GM12878 (cell line): ENCODE measurements around the gene DMRT1. TPM values are rescaled to one million over a fixed set of nuclear protein-coding genes. Genes with fewer than 3 reads are reported as not detected.

ENCODE experiments used
- ATAC-seq: fragments of 200-7000 bp; cut with Tn5 transposase; 3 replicates; pipeline ENCODE4 v1.9.1; 2020; ENCODE audit warnings: mild to moderate bottlenecking, moderate library complexity
- BruUV-seq: library from RNA; stranded (reverse); fragments of 400-500 nt; replicated peaks from 2 replicates; lab custom pipeline; 2021; lab: Mats Ljungman, UMichigan
- CTCF ChIA-PET: fragments of 300-600 bp; sonication (Branson Sonifier 250); formaldehyde crosslinking; extraction: SDS; loops from one replicate; lab custom pipeline; 2021; ENCODE audit warnings: inconsistent platforms; lab: Yijun Ruan, JAX
- POLR2A ChIA-PET: fragments of 350-600 bp; formaldehyde crosslinking; extraction: SDS; loops from one replicate; lab custom pipeline; 2021; ENCODE audit warnings: inconsistent platforms; lab: Charles Lee
- RAD21 ChIA-PET: fragments of 300-600 bp; sonication (Branson Sonifier 250); formaldehyde crosslinking; loops from one replicate; lab custom pipeline; 2023; ENCODE audit warnings: antibody characterized with exemption; ENCODE audit not compliant: unreplicated experiment; lab: Charles Lee
- SMC1A ChIA-PET: fragments of 300-600 bp; sonication (Branson Sonifier 250); formaldehyde crosslinking; loops from one replicate; lab custom pipeline; 2023; ENCODE audit not compliant: unreplicated experiment, uncharacterized antibody; lab: Charles Lee
- DNase-seq: peaks from one replicate; pipeline ENCODE4 v3.0.0-alpha.2; 2011; ENCODE audit warnings: low read depth, low spot score
- FAIRE-seq: peaks from 3 replicates; lab custom pipeline; 2011; peaks lifted over from hg19 to GRCh38; lab: Jason Lieb, UNC
- H2AFZ ChIP-seq: 2 replicates; pipeline ENCODE4 v1.6.0; 2011; ENCODE audit warnings: low read depth, low read length, control low read depth; ENCODE audit not compliant: control insufficient read depth
- H3K27ac ChIP-seq: 2 replicates; pipeline ENCODE4 v1.5.1; 2011; ENCODE audit warnings: control low read depth; ENCODE audit not compliant: control insufficient read depth, insufficient read depth
- H3K27me3 ChIP-seq, 2 experiments: replicated peaks in 1 of 2; 2 replicates each; pipeline versions ENCODE4 v1.6.0 to v1.6.1; 2011; ENCODE audit warnings: low read length in 1 of 2; ENCODE audit not compliant: control insufficient read depth in 2 of 2, insufficient read depth in 2 of 2
- H3K36me3 ChIP-seq, 2 experiments: 2 replicates each; pipeline ENCODE4 v1.5.1; 2011; ENCODE audit warnings: low read length in 1 of 2; ENCODE audit not compliant: control insufficient read depth in 2 of 2, insufficient read depth in 2 of 2
- H3K4me1 ChIP-seq: 2 replicates; pipeline ENCODE4 v1.6.1; 2011; ENCODE audit warnings: mild to moderate bottlenecking, low read length, moderate library complexity, mixed read lengths; ENCODE audit not compliant: control insufficient read depth, insufficient read depth
- H3K4me2 ChIP-seq: 2 replicates; pipeline ENCODE4 v1.6.0; 2011; ENCODE audit warnings: control low read depth; ENCODE audit not compliant: control insufficient read depth, insufficient read depth
- H3K4me3 ChIP-seq: fragments of 200-600 bp; sonication (generic); 2 replicates; pipeline ENCODE4 v1.5.1; 2016
- H3K79me2 ChIP-seq: 2 replicates; pipeline ENCODE4 v1.6.0; 2011; ENCODE audit warnings: low read length; ENCODE audit not compliant: control insufficient read depth, insufficient read depth
- H3K9ac ChIP-seq: 2 replicates; pipeline ENCODE4 v1.8.0; 2011; ENCODE audit warnings: low read length, control low read depth, mixed read lengths; ENCODE audit not compliant: control insufficient read depth, insufficient read depth
- H3K9me3 ChIP-seq: replicated peaks from 3 replicates; pipeline ENCODE4 v1.5.1; 2011; ENCODE audit warnings: mild to moderate bottlenecking, low read length; ENCODE audit not compliant: control insufficient read depth, insufficient read depth
- H4K20me1 ChIP-seq: 2 replicates; pipeline ENCODE4 v1.6.0; 2011; ENCODE audit not compliant: control insufficient read depth, insufficient read depth
- RAD21 ChIP-seq: IDR thresholded peaks from 2 replicates; pipeline ENCODE4 v1.6.1; 2011; ENCODE audit warnings: mild to moderate bottlenecking, low read depth, low read length, moderate library complexity; ENCODE audit not compliant: insufficient read depth
- REST ChIP-seq: IDR thresholded peaks from 2 replicates; pipeline ENCODE4 v1.6.1; 2012; ENCODE audit warnings: mild to moderate bottlenecking, low read depth, low read length
- SMC3 ChIP-seq: IDR thresholded peaks from 2 replicates; pipeline ENCODE4 v1.6.1; 2011; ENCODE audit warnings: low read length, improper control_type of control experiment, borderline replicate concordance
- ZNF207 ChIP-seq: fragments of 450-650 bp; IDR thresholded peaks from 2 replicates; pipeline ENCODE4 v1.6.1; 2014; ENCODE audit warnings: antibody characterized with exemption, mild to moderate bottlenecking, borderline replicate concordance
- WGBS: methylation state at CpG from one replicate; pipeline ENCODE4 v1.1.6; 2016; ENCODE audit warnings: low lambda C conversion rate; ENCODE audit not compliant: insufficient replicate concordance, insufficient coverage; ENCODE audit errors: missing lambda C conversion rate; 5-methylcytosine and 5-hydroxymethylcytosine counted together
- in situ Hi-C: fragments of 300-500 bp; cut with MboI; formaldehyde crosslinking; loops from 9 replicates; pipeline ENCODE4 v1.14.3; 2018; ENCODE audit warnings: mixed read lengths
- intact Hi-C: fragments of 100-400 bp; cut with micrococcal nuclease; formaldehyde crosslinking; loops from one replicate; pipeline ENCODE4 v1.14.2; 2022; ENCODE audit not compliant: unreplicated experiment
- polyA plus RNA-seq, 11 experiments: library from polyadenylated mRNA; depleted of rRNA in 4 of 11; unstranded in 6 of 11; stranded (reverse) in 5 of 11; fragments of >200 nt; fragmentation: Nextera tagmentation in 4 of 11; fragmentation: Illumina TruSeq in 1 of 11; extraction: Ambion mirVana in 4 of 11; extraction: Trizol in 1 of 11; gene quantifications; 1 replicate in 1 of 11; 2 replicates in 10 of 11; pipeline versions ENCODE4 v1.2.1 to v1.2.3, GENCODE V29; 2011 to 2016; ENCODE audit warnings: inconsistent platforms in 2 of 11, missing spikeins in 2 of 11, low read depth in 1 of 11
- total RNA-seq, 4 experiments: library from RNA; depleted of rRNA in 3 of 4; stranded (reverse); fragments of >200 nt in 3 of 4; fragmentation: Illumina TruSeq in 1 of 4; extraction: Trizol in 1 of 4; gene quantifications; 2 replicates each; pipeline versions ENCODE4 v1.2.1 to v1.2.3, GENCODE V29; 2013 to 2021
- TF ChIP-seq, protein P1 (sequence below), 3 experiments: IDR thresholded peaks in 2 of 3; conservative IDR thresholded peaks in 1 of 3; 2 replicates each; pipeline ENCODE4 v1.5.1; 2011; ENCODE audit warnings: low read depth in 3 of 3, low read length in 3 of 3, mild to moderate bottlenecking in 3 of 3, control low read depth in 2 of 3, moderate library complexity in 2 of 3, inconsistent platforms in 1 of 3, mixed read lengths in 1 of 3; ENCODE audit not compliant: control insufficient read depth in 2 of 3, insufficient read depth in 1 of 3; ENCODE audit errors: extremely low read depth in 1 of 3

DMRT1 gene
- total and polyA plus RNA-seq, 10 of the 15 experiments (the other 5 are each of a cell fraction or from before 2014, with no cell fraction given), result 0.06 to 1.9 (median 0.24) TPM

DNA sequence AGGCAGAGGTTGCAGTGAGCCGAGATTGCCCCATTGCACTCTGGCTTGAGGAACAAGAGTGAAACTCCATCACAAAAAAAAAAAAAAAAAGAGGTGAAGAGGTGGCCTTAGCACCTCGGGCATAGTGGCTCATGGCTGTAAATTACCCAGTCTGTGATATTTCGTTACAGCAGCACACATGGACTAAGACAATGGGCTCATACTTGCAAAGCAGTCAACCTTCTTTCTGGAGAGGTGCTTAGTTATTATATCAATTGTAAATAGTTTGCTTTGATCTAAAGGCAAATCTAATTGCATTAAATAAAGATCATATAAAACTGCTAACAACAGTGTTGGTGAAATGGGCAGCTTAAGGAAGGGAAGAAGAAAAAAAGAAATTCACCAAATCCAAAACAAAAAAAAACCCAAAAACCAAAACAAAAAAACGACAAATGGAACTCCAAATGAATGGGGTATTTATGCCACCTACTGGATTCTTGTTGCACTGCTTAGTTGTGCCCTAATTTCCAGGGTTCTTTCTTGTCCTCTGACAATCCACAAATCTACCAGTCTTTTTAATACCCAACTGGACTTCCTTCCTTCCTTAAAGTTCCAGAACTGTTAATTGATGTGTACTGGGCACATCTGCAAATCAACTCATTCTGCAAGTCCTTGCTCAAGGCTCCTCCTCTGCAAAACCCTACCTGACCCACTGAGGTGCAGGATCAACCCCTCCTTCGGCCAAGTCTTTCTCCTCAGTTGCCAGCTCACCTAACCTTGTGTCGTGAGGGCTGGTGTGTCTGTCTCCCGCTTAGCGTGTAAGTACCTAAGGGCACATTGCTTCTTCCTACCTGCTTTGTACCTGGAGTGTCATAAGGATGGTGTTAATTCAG is 35.0 kb upstream of the DMRT1 start:
- ChIA-PET RAD21 (interaction anchor here (0.7 kb wide), 1 partner anchor 34 kb away, joined by 3 read pairs; no protein-coding TSS in a partner anchor), SMC1A (no interaction called here)
- intact Hi-C loops, result loop anchor here (1.0 to 10.0 kb wide), 3 partner anchors 86 to 198 kb away; no protein-coding TSS in a partner anchor

More for the DNA sequence above, 35.0 kb upstream of the DMRT1 start:
- DNase-seq, result peak; percentile 4
- Histone ChIP-seq H3K4me1 (no peaks in the 10 kb centered on the region), H3K9ac (no peak overlapping the region), H3K36me3 (no peaks in the 10 kb centered on the region), H3K27me3 (peaks cover 0 to 2% of the 10 kb centered on the region in 2 experiments; a peak in 2 of 4 replicates), H3K4me2 (no peak overlapping the region), H3K9me3 (no peaks in the 10 kb centered on the region), H3K79me2 (no peaks in the 10 kb centered on the region), H4K20me1 (no peaks in the 10 kb centered on the region), H3K4me3 (no peak overlapping the region), H2AFZ (no peak overlapping the region), H3K27ac (no peak overlapping the region)
- in situ Hi-C loops, result no loop called here
- peak; percentile 83 for ATAC-seq
- ChIA-PET POLR2A (no interaction called here), CTCF (interaction anchor here (0.5 to 1.7 kb wide), 11 partner anchors 55 to 711 kb away, joined by 3 to 13 read pairs (median 3); no protein-coding TSS in a partner anchor)
- 6% methylated on average over 7 of the region's 8 CpGs for WGBS
- TF ChIP-seq, protein P1, sequence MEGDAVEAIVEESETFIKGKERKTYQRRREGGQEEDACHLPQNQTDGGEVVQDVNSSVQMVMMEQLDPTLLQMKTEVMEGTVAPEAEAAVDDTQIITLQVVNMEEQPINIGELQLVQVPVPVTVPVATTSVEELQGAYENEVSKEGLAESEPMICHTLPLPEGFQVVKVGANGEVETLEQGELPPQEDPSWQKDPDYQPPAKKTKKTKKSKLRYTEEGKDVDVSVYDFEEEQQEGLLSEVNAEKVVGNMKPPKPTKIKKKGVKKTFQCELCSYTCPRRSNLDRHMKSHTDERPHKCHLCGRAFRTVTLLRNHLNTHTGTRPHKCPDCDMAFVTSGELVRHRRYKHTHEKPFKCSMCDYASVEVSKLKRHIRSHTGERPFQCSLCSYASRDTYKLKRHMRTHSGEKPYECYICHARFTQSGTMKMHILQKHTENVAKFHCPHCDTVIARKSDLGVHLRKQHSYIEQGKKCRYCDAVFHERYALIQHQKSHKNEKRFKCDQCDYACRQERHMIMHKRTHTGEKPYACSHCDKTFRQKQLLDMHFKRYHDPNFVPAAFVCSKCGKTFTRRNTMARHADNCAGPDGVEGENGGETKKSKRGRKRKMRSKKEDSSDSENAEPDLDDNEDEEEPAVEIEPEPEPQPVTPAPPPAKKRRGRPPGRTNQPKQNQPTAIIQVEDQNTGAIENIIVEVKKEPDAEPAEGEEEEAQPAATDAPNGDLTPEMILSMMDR (IDR thresholded peaks at IDR 0.05 in 2 of 3, conservative IDR thresholded peaks at IDR 0.05 in 1 of 3; ENCODE audit: control insufficient read depth in 2 of 3, extremely low read depth in 1 of 3, insufficient read depth in 1 of 3, low read depth in 3 of 3, low read length in 3 of 3), result peak; percentile 61 to 73 (median 61)
- TF ChIP-seq RAD21 (peak; percentile 79), SMC3 (peak; percentile 63; the same call in 1 of the 2 replicates), REST (no peak), ZNF207 (no peak)
- FAIRE-seq, result peak; percentile 69
- BruUV-seq, result no TSS peak
